KMS-11 (cell line): Measurements from ENCODE around the gene VENTX.

Experiments
- H2AFZ ChIP-seq: fragments of 200-600 bp; sonication (generic); 2 replicates; pipeline ENCODE4 v1.6.1; 2016; ENCODE audit warnings: antibody characterized with exemption, mixed run types, low read depth
- H3K27ac ChIP-seq: fragments of 200-600 bp; sonication (generic); 2 replicates; pipeline ENCODE4 v1.6.1; 2016; ENCODE audit warnings: mild to moderate bottlenecking, mixed run types
- H3K27me3 ChIP-seq: fragments of 200-600 bp; sonication (generic); 2 replicates; pipeline ENCODE4 v1.6.1; 2017; ENCODE audit warnings: mild to moderate bottlenecking, low read depth, mixed run types, moderate library complexity; ENCODE audit not compliant: insufficient read depth
- H3K36me3 ChIP-seq: fragments of 200-600 bp; sonication (generic); 2 replicates; pipeline ENCODE4 v1.6.1; 2017; ENCODE audit warnings: mild to moderate bottlenecking, mixed run types; ENCODE audit not compliant: insufficient read depth
- H3K4me1 ChIP-seq: fragments of 200-600 bp; sonication (generic); 2 replicates; pipeline ENCODE4 v1.6.1; 2016; ENCODE audit warnings: mild to moderate bottlenecking, low read depth, mixed run types; ENCODE audit not compliant: poor library complexity, severe bottlenecking
- H3K4me2 ChIP-seq: fragments of 200-600 bp; sonication (generic); 2 replicates; pipeline ENCODE4 v1.7.0; 2016; ENCODE audit warnings: mild to moderate bottlenecking, mixed run types
- H3K4me3 ChIP-seq: fragments of 200-600 bp; sonication (generic); IDR thresholded peaks from 2 replicates; pipeline ENCODE4 v1.6.1; 2017; ENCODE audit warnings: low read depth, low read length, mixed read lengths; ENCODE audit not compliant: insufficient read depth
- H3K79me2 ChIP-seq: fragments of 200-600 bp; sonication (generic); 2 replicates; pipeline ENCODE4 v1.6.1; 2016; ENCODE audit warnings: low read depth, mixed run types; ENCODE audit not compliant: insufficient read depth
- H3K9ac ChIP-seq: fragments of 200-600 bp; sonication (generic); 2 replicates; pipeline ENCODE4 v1.6.1; 2016; ENCODE audit warnings: mild to moderate bottlenecking, mixed run types
- H4K20me1 ChIP-seq: fragments of 200-600 bp; sonication (generic); 2 replicates; pipeline ENCODE4 v1.6.1; 2016; ENCODE audit warnings: mild to moderate bottlenecking, mixed run types; ENCODE audit not compliant: insufficient read depth
- CTCF ChIP-seq: fragments of 200-600 bp; sonication (generic); conservative IDR thresholded peaks from 2 replicates; pipeline ENCODE4 v1.6.1; 2017; ENCODE audit warnings: low read depth, mild to moderate bottlenecking, antibody characterized with exemption, low read length, moderate library complexity, mixed read lengths

VENTX gene

GRCh38 chr10:133248334-133248715, 10.7 kb downstream of the VENTX start:
- Histone ChIP-seq H2AFZ (no peak overlapping the region), H3K27ac (no peak overlapping the region), H3K4me3 (no peak overlapping the region), H3K36me3 (no peaks in the 10 kb centered on the region), H3K79me2 (no peaks in the 10 kb centered on the region), H3K9ac (no peak overlapping the region), H3K4me2 (no peak overlapping the region), H3K4me1 (no peaks in the 10 kb centered on the region), H3K27me3 (peaks cover 69% of the 10 kb centered on the region), H4K20me1 (no peaks in the 10 kb centered on the region)
- TF ChIP-seq CTCF = no peak

- Histone ChIP-seq H2AFZ (no peak overlapping the region), H4K20me1 (no peaks in the 10 kb centered on the region), H3K79me2 (no peaks in the 10 kb centered on the region), H3K4me1 (no peaks in the 10 kb centered on the region), H3K9ac (no peak overlapping the region), H3K36me3 (no peaks in the 10 kb centered on the region), H3K4me3 (no peak overlapping the region), H3K27me3 (peaks cover 70% of the 10 kb centered on the region), H3K27ac (no peak overlapping the region), H3K4me2 (no peak overlapping the region)
- no peak for TF ChIP-seq CTCF
These were observed 11.6 kb downstream of the VENTX start for GRCh38 chr10:133249094-133249780.

- Histone ChIP-seq H3K4me3 (no peak overlapping the region), H3K4me2 (no peak overlapping the region), H4K20me1 (no peaks in the 10 kb centered on the region), H3K79me2 (no peaks in the 10 kb centered on the region), H3K27me3 (peaks cover 66% of the 10 kb centered on the region), H3K4me1 (no peaks in the 10 kb centered on the region), H2AFZ (no peak overlapping the region), H3K27ac (no peak overlapping the region), H3K9ac (no peak overlapping the region), H3K36me3 (no peaks in the 10 kb centered on the region)
- no peak for TF ChIP-seq CTCF
These were observed 12.5 kb downstream of the VENTX start for GRCh38 chr10:133249975-133250754.

GRCh38 chr10:133251388-133252222, 13.9 kb downstream of the VENTX start:
- H3K4me1 ChIP-seq = no peaks in the 10 kb centered on the region
- no peaks in the 10 kb centered on the region for H4K20me1 ChIP-seq
- no peak overlapping the region for H3K4me3 ChIP-seq
- H2AFZ ChIP-seq = no peak overlapping the region
- TF ChIP-seq CTCF = no peak
- H3K36me3 ChIP-seq = no peaks in the 10 kb centered on the region
- no peak overlapping the region for H3K4me2 ChIP-seq
- no peaks in the 10 kb centered on the region for H3K79me2 ChIP-seq
- peaks cover 52% of the 10 kb centered on the region for H3K27me3 ChIP-seq
- no peak overlapping the region for H3K9ac ChIP-seq
- no peak overlapping the region for H3K27ac ChIP-seq
